Measurements from ENCODE around the gene FDCSP. TPM values are rescaled to one million over a fixed set of nuclear protein-coding genes. Genes with fewer than 3 reads are reported as not detected.

The FDCSP gene
- total RNA-seq, result not detected

DNA sequence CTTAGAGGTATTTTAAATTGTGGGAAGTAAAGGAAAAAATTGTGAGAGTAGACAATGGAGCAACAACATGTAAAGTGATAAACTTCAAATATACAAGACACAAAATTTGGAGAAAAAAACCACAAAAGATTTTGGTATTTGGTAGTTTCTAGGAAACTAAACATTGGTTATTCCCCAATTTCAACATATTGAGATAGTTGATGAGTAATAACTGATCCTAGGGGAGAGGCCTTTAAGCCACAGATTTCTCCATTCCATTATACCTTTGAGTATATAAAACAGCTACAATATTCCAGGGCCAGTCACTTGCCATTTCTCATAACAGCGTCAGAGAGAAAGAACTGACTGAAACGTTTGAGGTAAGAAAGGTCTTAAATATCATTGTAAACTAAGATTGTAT is at the start of gene FDCSP:
Gene FDCSP (plus strand): TSS at position 301 of the 400 bp plus-strand sequence. CDS start 5,071 bp downstream, outside the sequence.
- H3K4me3 Mint-ChIP-seq, result no peak within 1 kb of the TSS
- no peaks in the 10 kb centered on the region for H3K27me3 Mint-ChIP-seq
- no peaks in the 10 kb centered on the region for H3K36me3 Mint-ChIP-seq (ENCODE audit: low read depth)
- no peak for DNase-seq
- POLR2A ChIA-PET, result no interaction called here
- CTCF ChIA-PET, result no interaction called here
- no peaks in the 10 kb centered on the region for H3K4me1 Mint-ChIP-seq
- H3K27ac Mint-ChIP-seq, result no peak within 1 kb of the TSS
- H3K9me3 Mint-ChIP-seq, result no peaks in the 10 kb centered on the region

DNA sequence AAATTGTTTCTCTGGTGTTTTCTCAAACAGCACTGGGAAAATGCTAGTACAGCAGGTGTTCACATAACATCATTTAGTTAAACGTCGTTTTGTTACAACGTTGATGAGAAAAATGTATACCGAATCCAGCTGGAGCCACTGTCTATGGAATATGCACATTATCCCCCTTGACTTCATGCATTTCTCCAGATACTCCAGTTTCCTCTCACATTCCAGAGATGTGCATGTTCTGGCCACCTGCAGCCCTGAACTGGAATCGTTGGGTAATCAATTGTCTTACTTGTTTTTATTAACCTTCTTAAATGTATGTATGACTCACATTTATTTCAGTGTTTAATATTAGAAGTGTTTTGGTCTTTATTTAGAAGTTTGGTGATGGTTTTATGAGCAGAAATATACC is 48.8 kb upstream of the FDCSP start:
- no peak overlapping the region for H3K4me3 Mint-ChIP-seq
- no peak overlapping the region for H3K27ac Mint-ChIP-seq
- ChIA-PET POLR2A (no interaction called here), CTCF (no interaction called here)
- no peaks in the 10 kb centered on the region for H3K9me3 Mint-ChIP-seq
- H3K36me3 Mint-ChIP-seq (ENCODE audit: low read depth), result no peaks in the 10 kb centered on the region
- no peaks in the 10 kb centered on the region for H3K4me1 Mint-ChIP-seq
- H3K27me3 Mint-ChIP-seq, result no peaks in the 10 kb centered on the region
- DNase-seq, result no peak

DNA sequence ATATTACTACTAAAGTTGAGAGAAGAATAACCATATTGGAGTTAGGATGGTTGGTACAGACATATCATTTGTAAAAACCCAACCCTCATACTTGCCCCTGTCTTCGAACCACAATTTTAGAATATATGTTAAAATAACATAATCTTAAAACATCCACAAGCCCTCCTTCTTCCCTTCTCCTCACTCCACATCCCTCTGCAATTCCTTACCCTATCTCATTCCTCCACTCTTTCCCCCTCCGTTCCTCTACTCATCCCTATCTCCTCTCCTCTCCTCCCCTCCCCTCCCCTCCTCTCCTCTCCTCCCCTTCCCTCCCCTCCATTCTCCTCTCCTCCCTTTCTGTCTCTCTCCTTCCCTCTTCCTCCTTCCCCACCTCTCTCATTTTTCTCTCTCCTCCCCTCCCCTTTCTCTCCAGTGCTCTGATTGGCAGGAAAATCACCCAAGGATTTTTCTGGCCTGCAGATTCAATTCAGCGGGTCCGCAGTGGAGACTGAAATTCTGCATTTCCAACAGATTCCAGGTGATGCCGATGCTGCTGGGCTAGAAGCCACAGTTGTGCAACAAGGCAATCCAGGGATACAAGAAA is 47.8 kb upstream of the FDCSP start:
- no peaks in the 10 kb centered on the region for H3K36me3 Mint-ChIP-seq (ENCODE audit: low read depth)
- CTCF ChIA-PET, result no interaction called here
- POLR2A ChIA-PET, result no interaction called here
- H3K27ac Mint-ChIP-seq, result no peak overlapping the region
- H3K4me1 Mint-ChIP-seq, result no peaks in the 10 kb centered on the region
- no peaks in the 10 kb centered on the region for H3K27me3 Mint-ChIP-seq
- H3K4me3 Mint-ChIP-seq, result no peak overlapping the region
- H3K9me3 Mint-ChIP-seq, result no peaks in the 10 kb centered on the region
- DNase-seq, result no peak

DNA sequence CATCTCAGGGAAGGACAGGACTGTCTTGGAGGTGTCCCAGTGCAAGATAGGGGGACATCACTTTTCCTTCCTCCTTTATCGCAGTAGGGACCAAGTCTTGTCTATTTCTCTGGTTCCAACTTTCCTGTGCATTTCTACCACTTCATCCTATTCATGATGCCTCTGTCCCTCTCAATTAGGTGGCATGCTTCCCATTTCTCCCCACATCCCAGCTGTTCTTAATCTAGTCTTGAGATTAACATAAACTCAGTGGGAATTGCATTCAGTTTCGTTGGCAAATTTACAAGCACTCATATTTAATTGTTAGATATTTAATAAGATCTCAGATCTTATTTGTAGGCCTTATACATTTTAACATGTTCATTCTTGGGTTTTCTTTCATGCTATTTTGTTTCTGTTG is 46.1 kb upstream of the FDCSP start:
- H3K27ac Mint-ChIP-seq, result no peak overlapping the region
- no peaks in the 10 kb centered on the region for H3K36me3 Mint-ChIP-seq (ENCODE audit: low read depth)
- CTCF ChIA-PET, result no interaction called here
- H3K9me3 Mint-ChIP-seq, result no peaks in the 10 kb centered on the region
- no peak overlapping the region for H3K4me3 Mint-ChIP-seq
- no peaks in the 10 kb centered on the region for H3K27me3 Mint-ChIP-seq
- POLR2A ChIA-PET, result no interaction called here
- H3K4me1 Mint-ChIP-seq, result no peaks in the 10 kb centered on the region
- DNase-seq, result no peak

DNA sequence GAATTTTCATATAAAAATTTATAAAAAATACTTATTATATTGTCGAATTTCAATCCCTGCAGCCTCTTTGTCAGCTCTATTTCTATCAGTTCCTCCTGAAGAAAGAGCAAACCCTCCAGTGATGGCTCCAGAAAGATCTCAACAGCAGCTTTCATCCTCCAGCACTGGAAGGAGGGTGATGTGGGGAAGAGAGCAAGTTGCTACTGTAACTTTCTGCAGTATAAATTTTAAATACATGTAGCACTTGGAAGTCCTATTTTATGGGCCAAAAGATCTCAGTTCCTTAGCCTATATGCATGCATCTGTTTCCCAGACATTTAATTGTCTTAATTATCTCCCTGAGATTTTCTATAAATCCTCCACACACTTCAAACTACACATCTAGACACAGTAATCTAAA is 44.1 kb upstream of the FDCSP start:
- no peak for DNase-seq
- Mint-ChIP-seq H3K4me1 (no peaks in the 10 kb centered on the region), H3K27me3 (no peaks in the 10 kb centered on the region), H3K4me3 (no peak overlapping the region), H3K36me3 (ENCODE audit: low read depth) (no peaks in the 10 kb centered on the region), H3K9me3 (no peaks in the 10 kb centered on the region), H3K27ac (no peak overlapping the region)
- ChIA-PET CTCF (no interaction called here), POLR2A (no interaction called here)

DNA sequence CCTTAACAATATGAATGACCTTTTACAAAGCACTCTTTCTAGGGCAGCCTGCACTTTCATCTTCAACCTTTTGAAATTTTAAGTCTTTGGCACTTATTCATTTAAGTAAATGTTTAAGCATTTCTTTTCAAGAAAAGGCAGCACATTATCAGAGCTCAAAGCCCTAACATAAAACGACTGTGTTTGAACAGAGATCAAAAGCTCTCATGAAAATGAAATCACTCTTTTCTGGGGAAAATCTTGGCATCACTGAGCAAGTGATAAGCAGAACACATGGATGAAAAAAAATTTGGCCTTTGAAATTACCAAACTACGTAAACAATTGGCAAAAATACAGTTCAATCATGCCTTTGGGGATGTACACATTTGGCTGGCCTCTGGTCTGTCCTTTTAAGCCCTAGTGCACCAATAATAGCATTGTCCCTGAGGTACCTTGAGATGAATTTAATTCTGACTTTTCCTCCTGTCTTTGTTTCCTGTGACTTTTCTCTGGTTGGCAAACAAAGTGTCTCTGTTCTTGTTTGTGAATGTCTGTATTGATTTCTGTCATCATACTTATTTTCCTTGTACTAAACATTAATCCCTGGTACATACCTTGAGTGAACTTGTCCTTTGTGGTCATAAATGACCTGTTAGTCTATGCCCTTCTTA is 43.3 kb upstream of the FDCSP start:
- Mint-ChIP-seq H3K27me3 (no peaks in the 10 kb centered on the region), H3K36me3 (ENCODE audit: low read depth) (no peaks in the 10 kb centered on the region), H3K27ac (no peak overlapping the region), H3K4me3 (no peak overlapping the region), H3K4me1 (no peaks in the 10 kb centered on the region), H3K9me3 (no peaks in the 10 kb centered on the region)
- CTCF ChIA-PET, result interaction anchor here (1.7 kb wide), 1 partner anchor 16 kb away, joined by 6 read pairs; no protein-coding TSS in a partner anchor
- DNase-seq, result no peak
- POLR2A ChIA-PET, result no interaction called here

DNA sequence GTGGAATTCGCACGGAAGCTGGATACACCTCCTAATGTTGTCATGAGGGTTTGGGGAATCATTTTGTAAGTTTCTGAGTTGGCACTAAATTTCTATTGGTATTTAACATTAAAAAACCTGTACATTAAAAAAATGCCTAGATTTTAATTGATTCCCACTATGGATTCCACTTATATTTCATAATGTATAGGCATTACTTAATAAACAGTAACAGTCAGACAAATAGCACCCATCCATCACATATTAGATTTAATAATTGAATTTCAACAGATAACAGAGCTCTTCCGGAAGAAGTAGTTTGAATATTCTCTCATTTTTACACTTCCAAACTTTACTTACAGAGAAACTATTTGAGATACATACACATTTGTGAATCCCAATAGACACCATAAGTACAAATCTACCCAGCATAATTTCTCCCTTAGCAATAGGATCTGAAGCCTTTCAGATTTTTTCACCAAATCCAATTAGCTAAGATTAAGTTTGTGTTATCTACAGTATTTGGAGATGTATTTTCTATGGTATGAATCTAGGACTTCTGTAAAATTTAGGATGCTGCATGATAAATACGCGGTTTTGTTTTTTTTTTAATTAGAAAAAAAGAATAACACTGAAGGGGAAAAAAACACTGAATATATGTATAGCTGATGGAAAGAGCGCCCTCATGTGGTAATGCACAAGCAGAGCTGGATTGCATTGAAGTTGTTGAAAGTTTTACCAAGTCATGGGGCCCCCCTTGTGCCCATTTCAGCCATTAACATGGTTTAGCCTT is 42.6 kb upstream of the FDCSP start:
- no peak overlapping the region for H3K27ac Mint-ChIP-seq
- H3K4me1 Mint-ChIP-seq, result no peaks in the 10 kb centered on the region
- no peaks in the 10 kb centered on the region for H3K36me3 Mint-ChIP-seq (ENCODE audit: low read depth)
- no peaks in the 10 kb centered on the region for H3K27me3 Mint-ChIP-seq
- no peaks in the 10 kb centered on the region for H3K9me3 Mint-ChIP-seq
- H3K4me3 Mint-ChIP-seq, result no peak overlapping the region
- peak; percentile 15 for DNase-seq
- ChIA-PET CTCF (interaction anchor here (0.7 to 1.7 kb wide), 3 partner anchors 9 to 595 kb away, joined by 3 to 6 read pairs (median 5); no protein-coding TSS in a partner anchor), POLR2A (no interaction called here)

DNA sequence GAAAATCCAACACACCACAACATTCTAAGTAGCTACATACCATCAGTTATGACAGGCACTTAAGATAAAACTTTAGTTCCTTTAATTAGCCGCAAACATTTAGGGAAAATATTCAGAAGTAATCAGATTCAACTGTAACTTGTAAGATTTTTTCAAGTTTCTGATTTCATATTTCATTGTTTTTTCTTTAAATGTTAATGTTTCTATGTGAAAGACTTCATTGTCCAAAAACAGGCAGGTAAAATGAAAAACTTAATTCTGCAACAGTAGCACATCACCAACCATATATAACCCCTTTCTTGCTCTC is 42.0 kb upstream of the FDCSP start:
- no peak overlapping the region for H3K4me3 Mint-ChIP-seq
- ChIA-PET CTCF (interaction anchor here (0.7 to 1.7 kb wide), 3 partner anchors 8 to 596 kb away, joined by 3 to 6 read pairs (median 5); no protein-coding TSS in a partner anchor), POLR2A (no interaction called here)
- no peaks in the 10 kb centered on the region for H3K4me1 Mint-ChIP-seq
- DNase-seq, result no peak
- H3K27ac Mint-ChIP-seq, result no peak overlapping the region
- no peaks in the 10 kb centered on the region for H3K36me3 Mint-ChIP-seq (ENCODE audit: low read depth)
- H3K9me3 Mint-ChIP-seq, result no peaks in the 10 kb centered on the region
- no peaks in the 10 kb centered on the region for H3K27me3 Mint-ChIP-seq

DNA sequence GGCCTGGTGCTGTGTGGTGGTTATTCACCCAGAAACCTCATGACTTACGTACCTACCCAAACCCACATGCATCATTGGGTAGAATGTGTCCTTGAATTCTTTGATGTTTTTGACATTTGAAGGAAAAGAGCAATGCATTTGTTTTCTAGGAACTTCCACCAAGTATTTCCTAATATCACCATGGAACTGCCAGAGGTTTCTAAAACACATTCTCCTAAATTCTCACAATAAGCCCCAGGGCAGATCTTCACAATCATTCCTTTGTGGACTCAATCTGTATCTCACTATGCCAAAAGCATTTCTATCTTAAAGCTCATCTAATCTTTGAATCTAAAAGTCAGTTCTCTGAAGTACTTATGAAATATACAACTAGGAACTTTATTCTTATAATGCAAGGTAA is 38.7 kb upstream of the FDCSP start:
- ChIA-PET POLR2A (no interaction called here), CTCF (no interaction called here)
- Mint-ChIP-seq H3K4me3 (no peak overlapping the region), H3K27me3 (no peaks in the 10 kb centered on the region), H3K27ac (no peak overlapping the region), H3K9me3 (no peaks in the 10 kb centered on the region), H3K36me3 (ENCODE audit: low read depth) (no peaks in the 10 kb centered on the region), H3K4me1 (no peaks in the 10 kb centered on the region)
- no peak for DNase-seq

DNA sequence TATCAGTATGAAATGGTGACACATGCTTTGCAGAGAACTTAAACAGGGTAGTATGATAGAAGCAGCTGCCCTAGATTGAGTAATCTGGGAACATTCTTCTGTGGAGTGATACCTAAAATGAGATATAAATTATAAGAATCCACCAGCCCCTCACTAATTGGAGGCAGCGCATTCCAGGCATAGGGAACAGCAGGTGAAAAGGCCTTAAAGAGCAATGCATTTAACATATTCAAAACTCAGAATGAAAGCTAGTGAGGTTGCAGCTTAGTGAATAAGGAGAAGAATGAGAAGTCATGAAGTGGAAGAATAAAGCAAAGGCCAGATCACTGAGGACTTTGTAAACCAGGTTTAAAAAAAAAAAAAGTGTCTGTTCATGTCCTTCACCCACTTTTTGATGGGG is 35.3 kb upstream of the FDCSP start:
- POLR2A ChIA-PET, result no interaction called here
- no peaks in the 10 kb centered on the region for H3K9me3 Mint-ChIP-seq

DNA sequence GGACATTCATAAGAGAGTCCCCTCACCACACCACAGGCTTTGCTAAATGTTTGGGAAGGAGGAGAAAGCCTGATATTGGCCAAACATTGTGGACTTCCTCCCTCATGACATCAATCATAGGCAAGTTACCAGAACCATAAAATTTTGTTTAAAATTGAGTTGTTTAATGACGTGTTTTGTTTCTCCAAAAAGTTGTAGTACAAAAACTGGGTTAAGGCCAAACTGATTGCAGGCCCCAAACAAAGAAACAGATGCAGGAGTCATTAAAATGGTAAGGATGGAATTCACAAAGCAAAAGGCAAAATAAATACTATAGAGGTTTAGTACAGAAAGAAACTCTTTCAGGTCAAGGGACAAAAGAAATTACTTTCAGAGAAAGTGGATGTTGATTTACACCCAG is 34.3 kb upstream of the FDCSP start:
- DNase-seq, result no peak
- Mint-ChIP-seq H3K27ac (no peak overlapping the region), H3K27me3 (no peaks in the 10 kb centered on the region), H3K4me1 (no peaks in the 10 kb centered on the region), H3K36me3 (ENCODE audit: low read depth) (no peaks in the 10 kb centered on the region), H3K4me3 (no peak overlapping the region), H3K9me3 (no peaks in the 10 kb centered on the region)
- ChIA-PET POLR2A (no interaction called here), CTCF (interaction anchor here (0.8 kb wide), 1 partner anchor 8 kb away, joined by 5 read pairs; no protein-coding TSS in a partner anchor)

More for the DNA sequence above, 35.3 kb upstream of the FDCSP start:
- H3K27me3 Mint-ChIP-seq, result no peaks in the 10 kb centered on the region
- H3K36me3 Mint-ChIP-seq (ENCODE audit: low read depth), result no peaks in the 10 kb centered on the region
- no peak overlapping the region for H3K27ac Mint-ChIP-seq
- CTCF ChIA-PET, result no interaction called here
- no peak for DNase-seq
- H3K4me3 Mint-ChIP-seq, result no peak overlapping the region
- H3K4me1 Mint-ChIP-seq, result no peaks in the 10 kb centered on the region

DNA sequence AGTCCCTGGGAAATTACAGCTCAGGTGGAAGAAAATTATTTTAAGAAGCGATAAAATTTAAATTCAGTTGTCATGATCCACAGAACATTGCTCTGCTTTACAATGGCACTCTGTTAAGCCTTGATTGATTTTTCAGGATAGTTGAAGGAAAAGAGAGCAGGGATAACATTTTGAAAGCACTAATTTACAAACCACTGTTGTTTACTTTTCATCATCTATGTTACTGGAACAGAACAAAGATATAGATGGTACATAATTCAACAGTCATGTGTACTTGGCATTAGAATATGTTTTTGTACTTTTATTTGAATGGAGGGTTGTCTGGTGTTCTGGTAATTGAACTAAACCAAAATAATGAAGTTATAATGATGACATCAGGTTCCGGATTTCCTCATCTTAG is 33.0 kb upstream of the FDCSP start:
- H3K36me3 Mint-ChIP-seq (ENCODE audit: low read depth), result no peaks in the 10 kb centered on the region
- no peak for DNase-seq
- H3K27ac Mint-ChIP-seq, result no peak overlapping the region
- H3K27me3 Mint-ChIP-seq, result no peaks in the 10 kb centered on the region
- CTCF ChIA-PET, result no interaction called here
- H3K4me1 Mint-ChIP-seq, result no peaks in the 10 kb centered on the region
- no peak overlapping the region for H3K4me3 Mint-ChIP-seq
- POLR2A ChIA-PET, result no interaction called here
- no peaks in the 10 kb centered on the region for H3K9me3 Mint-ChIP-seq

DNA sequence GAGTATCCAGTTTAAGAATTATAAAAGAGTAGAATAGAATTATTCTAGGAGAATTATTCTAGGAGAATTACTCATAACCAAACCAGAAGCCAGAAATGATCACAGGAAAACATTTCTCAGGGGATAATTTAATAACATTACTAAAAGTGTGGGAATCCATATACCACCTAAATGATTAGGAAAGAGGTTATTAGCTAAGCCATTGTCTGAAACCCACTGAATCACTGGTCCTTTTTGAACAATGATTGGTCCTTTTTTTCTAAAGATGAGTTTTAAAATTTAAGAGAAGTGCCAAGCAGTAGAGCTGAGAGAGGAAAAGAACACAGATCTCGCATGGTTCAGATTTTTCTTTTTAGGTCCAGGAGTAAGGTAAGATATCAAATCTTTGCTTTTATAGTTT is 30.5 kb upstream of the FDCSP start, which contains the start of gene ODAM:
Gene ODAM (plus strand): TSS at position 301 of the 400 bp plus-strand sequence. CDS start 819 bp downstream, outside the sequence.
- H3K36me3 Mint-ChIP-seq (ENCODE audit: low read depth), result no peaks in the 10 kb centered on the region
- no peak for DNase-seq
- CTCF ChIA-PET, result no interaction called here
- no peak within 1 kb of the TSS for H3K4me3 Mint-ChIP-seq
- H3K27ac Mint-ChIP-seq, result no peak within 1 kb of the TSS
- H3K27me3 Mint-ChIP-seq, result no peaks in the 10 kb centered on the region
- no peaks in the 10 kb centered on the region for H3K4me1 Mint-ChIP-seq
- no peaks in the 10 kb centered on the region for H3K9me3 Mint-ChIP-seq
- POLR2A ChIA-PET, result no interaction called here

DNA sequence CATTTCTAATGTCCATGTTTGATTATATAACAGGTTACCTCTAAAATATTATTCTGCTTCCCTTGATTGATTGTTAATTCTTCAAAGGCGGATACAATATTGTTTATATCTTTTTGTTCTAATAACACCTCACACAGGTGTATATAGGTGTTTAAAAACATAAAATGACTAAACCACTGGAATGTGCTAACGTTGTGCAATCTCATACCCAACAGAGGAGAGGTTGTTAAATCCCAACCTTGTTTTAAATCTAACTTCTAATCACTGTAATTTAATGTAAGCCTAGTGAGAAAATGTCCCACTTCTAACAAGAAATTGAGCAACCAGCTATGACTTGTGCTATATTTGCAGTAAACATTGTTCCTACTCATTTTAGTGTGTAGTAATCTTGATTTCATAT is 29.1 kb upstream of the FDCSP start:
- Mint-ChIP-seq H3K27ac (no peak overlapping the region), H3K36me3 (ENCODE audit: low read depth) (no peaks in the 10 kb centered on the region), H3K4me1 (no peaks in the 10 kb centered on the region), H3K4me3 (no peak overlapping the region), H3K27me3 (no peaks in the 10 kb centered on the region), H3K9me3 (no peaks in the 10 kb centered on the region)
- DNase-seq, result no peak
- ChIA-PET CTCF (no interaction called here), POLR2A (no interaction called here)

Data from activated CD4-positive, alpha-beta memory T cell treated with anti-CD3 and anti-CD28 coated beads, Interleukin-2, amount 10 ng/mL, durations not matched to agents 7 days and 5 days (primary cell).